Jurkat, Clone E6-1 (cell line): ENCODE measurements around the gene PPP2R5A.

ENCODE experiments used
- DNase-seq: peaks from one replicate; pipeline ENCODE4 v3.0.0-alpha.2; 2011; ENCODE audit warnings: low read depth, low spot score
- H3K4me3 ChIP-seq: 2 replicates; pipeline ENCODE4 v1.5.1; 2011; ENCODE audit warnings: mild to moderate bottlenecking, low read length, control low read depth, moderate library complexity

PPP2R5A gene

GRCh38 chr1:212329105-212329504 is 43.9 kb downstream of the PPP2R5A start:
- no peak for DNase-seq
- H3K4me3 ChIP-seq: no peak overlapping the region

GRCh38 chr1:212341090-212341489 is 55.9 kb downstream of the PPP2R5A start:
- no peak overlapping the region for H3K4me3 ChIP-seq
- no peak for DNase-seq

- DNase-seq: no peak
Measured at GRCh38 chr1:212344905-212345304, 59.7 kb downstream of the PPP2R5A start.

GRCh38 chr1:212346601-212347000 is 61.4 kb downstream of the PPP2R5A start:
- H3K4me3 ChIP-seq: no peak overlapping the region
- DNase-seq: no peak

More at GRCh38 chr1:212344905-212345304, 59.7 kb downstream of the PPP2R5A start:
- H3K4me3 ChIP-seq: no peak overlapping the region

GRCh38 chr1:212351588-212352362 is 66.6 kb downstream of the PPP2R5A start:
- no peak for DNase-seq
- H3K4me3 ChIP-seq: no peak overlapping the region

GRCh38 chr1:212353181-212353580 is 68.0 kb downstream of the PPP2R5A start:
- DNase-seq: no peak
- H3K4me3 ChIP-seq: no peak overlapping the region

GRCh38 chr1:212354464-212354863 is 69.3 kb downstream of the PPP2R5A start:
- no peak for DNase-seq

GRCh38 chr1:212355230-212355969 is 70.2 kb downstream of the PPP2R5A start:
- no peak overlapping the region for H3K4me3 ChIP-seq
- DNase-seq: no peak

More at GRCh38 chr1:212354464-212354863, 69.3 kb downstream of the PPP2R5A start:
- no peak overlapping the region for H3K4me3 ChIP-seq

- no peak for DNase-seq
- H3K4me3 ChIP-seq: no peak overlapping the region
Measured at GRCh38 chr1:212359794-212360479, 74.7 kb downstream of the PPP2R5A start.

GRCh38 chr1:212364985-212365384 is 79.8 kb downstream of the PPP2R5A start:
- no peak overlapping the region for H3K4me3 ChIP-seq
- DNase-seq: no peak

GRCh38 chr1:212366901-212367300 is 81.7 kb downstream of the PPP2R5A start:
- no peak overlapping the region for H3K4me3 ChIP-seq
- DNase-seq: no peak

- no peak overlapping the region for H3K4me3 ChIP-seq
- no peak for DNase-seq
Measured at GRCh38 chr1:212367474-212368072, 82.4 kb downstream of the PPP2R5A start.

GRCh38 chr1:212368073-212368484 is 82.9 kb downstream of the PPP2R5A start:
- H3K4me3 ChIP-seq: no peak overlapping the region
- peak; percentile 71 for DNase-seq

GRCh38 chr1:212375986-212376385 is 90.8 kb downstream of the PPP2R5A start:
- no peak for DNase-seq

GRCh38 chr1:212377644-212378043 is 92.4 kb downstream of the PPP2R5A start:
- no peak for DNase-seq
- no peak overlapping the region for H3K4me3 ChIP-seq

More at GRCh38 chr1:212375986-212376385, 90.8 kb downstream of the PPP2R5A start:
- no peak overlapping the region for H3K4me3 ChIP-seq

- peak; percentile 73 for DNase-seq
- H3K4me3 ChIP-seq: no peak overlapping the region
Measured at GRCh38 chr1:212379366-212379765, 94.2 kb downstream of the PPP2R5A start.

- no peak for DNase-seq
- H3K4me3 ChIP-seq: no peak overlapping the region
Measured at GRCh38 chr1:212381397-212382035, 96.3 kb downstream of the PPP2R5A start.

- H3K4me3 ChIP-seq: no peak overlapping the region
- no peak for DNase-seq
Measured at GRCh38 chr1:212386029-212386428, 100.8 kb downstream of the PPP2R5A start.
